ENCODE results near the gene ADAM22. TPM values are rescaled to one million over a fixed set of nuclear protein-coding genes. Genes with fewer than 3 reads are reported as not detected.

The ADAM22 gene
- total RNA-seq, 1 experiment from 2014 or later = 10.0 TPM

- BruUV-seq (replicated peaks) = no TSS peak
- H3K27me3 ChIP-seq (ENCODE audit: insufficient read depth, low read length) = no peaks in the 10 kb centered on the region
- no peaks in the 10 kb centered on the region for H3K79me2 ChIP-seq (ENCODE audit: insufficient read depth, low read length)
- no peaks in the 10 kb centered on the region for H3K36me3 ChIP-seq (ENCODE audit: control insufficient read depth in 1 of 2, insufficient read depth in 2 of 2, low read length in 2 of 2)
- no peaks in the 10 kb centered on the region for H3K9me2 ChIP-seq (ENCODE audit: insufficient read depth)
- ChIA-PET CTCF (no interaction called here), RAD21 (ENCODE audit: low non-redundant PET in 1 of 2, low total read pairs in 2 of 2, uncharacterized antibody in 2 of 2, unreplicated experiment in 2 of 2) (no interaction called here), POLR2A (no interaction called here)
- no peak for ATAC-seq
- no peak overlapping the region for H2AFZ ChIP-seq (ENCODE audit: low read depth, low read length, poor library complexity, severe bottlenecking)
- no peak for TF ChIP-seq ZBTB33 (IDR thresholded peaks at IDR 0.05; ENCODE audit: extremely low read depth, insufficient replicate concordance, low read length)
- TF ChIP-seq SIN3A (IDR thresholded peaks at IDR 0.05; ENCODE audit: low read depth) = no peak
- TF ChIP-seq CTCF (IDR thresholded peaks at IDR 0.05 in 2 of 3, conservative IDR thresholded peaks at IDR 0.05 in 1 of 3; ENCODE audit: borderline replicate concordance in 1 of 3, insufficient read depth in 1 of 3, low read depth in 2 of 3, low read length in 2 of 3) = no peak
- TF ChIP-seq ZNF274 (IDR thresholded peaks at IDR 0.05; ENCODE audit: low read depth, low read length) = no peak
- no peak for TF ChIP-seq EGR1 (IDR thresholded peaks at IDR 0.05; ENCODE audit: low read depth)
- no peak for TF ChIP-seq ZFX (IDR thresholded peaks at IDR 0.05)
- TF ChIP-seq FOSL1 (IDR thresholded peaks at IDR 0.05; ENCODE audit: low read depth) = no peak
- no peak for TF ChIP-seq SP1 (IDR thresholded peaks at IDR 0.05; ENCODE audit: low read depth)
- TF ChIP-seq MAX (IDR thresholded peaks at IDR 0.05) = no peak
- no peak for TF ChIP-seq CEBPB (IDR thresholded peaks at IDR 0.05; ENCODE audit: low read depth)
- no peak for TF ChIP-seq RAD21 (IDR thresholded peaks at IDR 0.05; ENCODE audit: low read depth)
- TF ChIP-seq REST (IDR thresholded peaks at IDR 0.05; ENCODE audit: low read depth) = no peak
- no peak for TF ChIP-seq CBX3 (IDR thresholded peaks at IDR 0.05; ENCODE audit: low read depth)
- no peak for TF ChIP-seq POLR2A (IDR thresholded peaks at IDR 0.05; ENCODE audit: borderline replicate concordance, extremely low read depth, insufficient read depth, insufficient read length)
- no peak for TF ChIP-seq JUND (IDR thresholded peaks at IDR 0.05)
- no peaks in the 10 kb centered on the region for H4K20me1 ChIP-seq (ENCODE audit: insufficient read depth)
- H3K4me3 ChIP-seq (replicated peaks in 1 of 2; ENCODE audit: low read depth in 1 of 2, low read length in 2 of 2) = no peak overlapping the region
- H3K4me1 ChIP-seq (ENCODE audit: control insufficient read depth in 1 of 2, insufficient read depth in 2 of 2, low read length in 2 of 2) = no peaks in the 10 kb centered on the region
- intact Hi-C loops (cut with micrococcal nuclease) = no loop called here
- no peak overlapping the region for H3K9ac ChIP-seq (ENCODE audit: low read length)
- H3K9me3 ChIP-seq (ENCODE audit: control insufficient read depth in 1 of 2, insufficient read depth in 1 of 2, low read depth in 1 of 2, low read length in 2 of 2) = no peaks in the 10 kb centered on the region
- H3K27ac ChIP-seq (ENCODE audit: low read depth, low read length) = no peak overlapping the region
- DNase-seq (ENCODE audit: low read depth, low spot score) = no peak
- no peak overlapping the region for H3K4me2 ChIP-seq (ENCODE audit: low read length)
Measured at GRCh38 chr7:88176190-88176589, 242.1 kb downstream of the ADAM22 start.
